ENCODE data around the gene TTC33.

- TF ChIP-seq USF2 (IDR thresholded peaks at IDR 0.05; ENCODE audit: low read depth, low read length) = no peak
- TF ChIP-seq MAZ (IDR thresholded peaks at IDR 0.05; ENCODE audit: borderline replicate concordance, low read depth, low read length) = no peak
- no peak for TF ChIP-seq POLR2A (IDR thresholded peaks at IDR 0.05; ENCODE audit: low read depth, low read length)
- no peak for TF ChIP-seq CTCF (conservative IDR thresholded peaks at IDR 0.05; ENCODE audit: low read depth, low read length)
- no peak for TF ChIP-seq CEBPB (IDR thresholded peaks at IDR 0.05; ENCODE audit: low read depth, low read length)
- TF ChIP-seq BHLHE40 (IDR thresholded peaks at IDR 0.05; ENCODE audit: low read depth, low read length) = no peak
- TF ChIP-seq MXI1 (IDR thresholded peaks at IDR 0.05; ENCODE audit: borderline replicate concordance, low read depth, low read length) = no peak
- no peak for TF ChIP-seq RFX5 (IDR thresholded peaks at IDR 0.05; ENCODE audit: low read depth, low read length)
Observed at GRCh38 chr5:40603378-40603777, 152.4 kb downstream of the TTC33 start.

All from IMR-90 (cell line).